Lung (tissue), 12 donors: ENCODE data around the gene CNTNAP2. TPM values are rescaled to one million over a fixed set of nuclear protein-coding genes. Genes with fewer than 3 reads are reported as not detected.

Source experiments
- ATAC-seq: fragments of 200-7000 bp; cut with Tn5 transposase; one replicate; pipeline ENCODE4 v1.9.1; 2020; ENCODE audit warnings: moderate number of reproducible peaks; ENCODE audit not compliant: insufficient read depth, low FRiP score
- DNase-seq, 3 donors: peaks; one replicate each; pipeline ENCODE4 v3.0.0-alpha.2; 2013 to 2017
- H3K27ac ChIP-seq, 2 donors: one replicate each; pipeline ENCODE4 v1.5.1; 2013; ENCODE audit warnings: mild to moderate bottlenecking in 2 of 2, moderate library complexity in 2 of 2, control low read depth in 1 of 2, inconsistent platforms in 1 of 2, low read depth in 1 of 2, low read length in 1 of 2
- H3K27me3 ChIP-seq, 3 donors: one replicate each; pipeline ENCODE4 v1.5.1; 2013; ENCODE audit warnings: low read length in 2 of 3; ENCODE audit not compliant: control insufficient read depth in 3 of 3, insufficient read depth in 3 of 3
- H3K36me3 ChIP-seq, 4 donors: one replicate each; pipeline ENCODE4 v1.5.1; 2013; ENCODE audit warnings: low read length in 4 of 4, mild to moderate bottlenecking in 1 of 4, moderate library complexity in 1 of 4; ENCODE audit not compliant: control insufficient read depth in 4 of 4, insufficient read depth in 4 of 4
- H3K4me1 ChIP-seq, 5 donors: one replicate each; pipeline ENCODE4 v1.5.1; 2013; ENCODE audit warnings: low read length in 5 of 5, mild to moderate bottlenecking in 2 of 5, moderate library complexity in 1 of 5; ENCODE audit not compliant: control insufficient read depth in 5 of 5, insufficient read depth in 5 of 5
- H3K4me3 ChIP-seq: one replicate; pipeline ENCODE4 v1.5.1; 2013; ENCODE audit warnings: mild to moderate bottlenecking, control low read depth, moderate library complexity
- H3K9ac ChIP-seq, 2 donors: one replicate each; pipeline ENCODE4 v1.5.1; 2013; ENCODE audit warnings: low read length in 2 of 2, control low read depth in 1 of 2; ENCODE audit not compliant: insufficient read depth in 1 of 2
- H3K9me3 ChIP-seq, 4 donors: one replicate each; pipeline ENCODE4 v1.5.1; 2013; ENCODE audit warnings: low read length in 3 of 4, mild to moderate bottlenecking in 1 of 4, moderate library complexity in 1 of 4; ENCODE audit not compliant: control insufficient read depth in 4 of 4, insufficient read depth in 3 of 4
- WGBS, 2 donors: extraction: QIAGEN DNeasy Blood & Tissue Kit; methylation state at CpG; one replicate each; pipeline ENCODE4 v1.1.7; 2013; 5-methylcytosine and 5-hydroxymethylcytosine counted together
- polyA plus RNA-seq, 2 donors: library from polyadenylated mRNA; stranded (reverse); fragments of 200-250 nt; gene quantifications; one replicate each; pipeline ENCODE4 v1.2.1, GENCODE V29; 2013
- total RNA-seq, 2 donors: library from RNA; depleted of rRNA in 1 of 2; stranded (reverse); fragments of >200 nt in 1 of 2; gene quantifications; one replicate each; pipeline ENCODE4 v1.2.1, GENCODE V29; 2014 to 2021
- TF ChIP-seq, protein P1 (sequence below): IDR thresholded peaks from 2 replicates; pipeline ENCODE4 v1.5.1; 2012; ENCODE audit warnings: mild to moderate bottlenecking; ENCODE audit errors: control extremely low read depth, extremely low read depth
- donor health status: control.
- donor health status: control.
- donor health status: Bipolar disorder and iron deficiency.
- donor health status: healthy.
- donor health status: DM: yes; HTN: yes; CAD: no.

The CNTNAP2 gene
- total and polyA plus RNA-seq, 4 donors: 0.18 to 45.3 (median 0.52) TPM

DNA sequence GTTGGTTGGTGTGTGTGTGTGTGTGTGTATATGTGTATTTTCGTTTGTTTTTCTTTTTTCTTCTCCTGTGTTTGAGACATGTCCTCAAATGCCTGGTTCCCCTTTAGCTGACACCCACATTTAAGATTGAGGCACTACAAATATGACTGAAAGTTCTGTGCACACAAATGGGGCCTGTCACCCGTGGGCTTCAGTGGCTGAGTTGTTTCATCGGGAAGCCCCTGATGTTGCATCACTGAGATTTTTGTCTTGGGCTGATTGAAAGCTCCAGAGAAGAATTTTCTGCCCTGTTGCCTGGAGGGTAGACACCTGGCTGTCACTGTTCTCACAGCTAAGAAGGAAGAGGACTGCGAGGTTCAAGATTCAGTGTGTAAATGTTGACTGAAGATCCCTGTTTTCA, 2190.2 kb downstream of the CNTNAP2 start:
- ATAC-seq: no peak

DNA sequence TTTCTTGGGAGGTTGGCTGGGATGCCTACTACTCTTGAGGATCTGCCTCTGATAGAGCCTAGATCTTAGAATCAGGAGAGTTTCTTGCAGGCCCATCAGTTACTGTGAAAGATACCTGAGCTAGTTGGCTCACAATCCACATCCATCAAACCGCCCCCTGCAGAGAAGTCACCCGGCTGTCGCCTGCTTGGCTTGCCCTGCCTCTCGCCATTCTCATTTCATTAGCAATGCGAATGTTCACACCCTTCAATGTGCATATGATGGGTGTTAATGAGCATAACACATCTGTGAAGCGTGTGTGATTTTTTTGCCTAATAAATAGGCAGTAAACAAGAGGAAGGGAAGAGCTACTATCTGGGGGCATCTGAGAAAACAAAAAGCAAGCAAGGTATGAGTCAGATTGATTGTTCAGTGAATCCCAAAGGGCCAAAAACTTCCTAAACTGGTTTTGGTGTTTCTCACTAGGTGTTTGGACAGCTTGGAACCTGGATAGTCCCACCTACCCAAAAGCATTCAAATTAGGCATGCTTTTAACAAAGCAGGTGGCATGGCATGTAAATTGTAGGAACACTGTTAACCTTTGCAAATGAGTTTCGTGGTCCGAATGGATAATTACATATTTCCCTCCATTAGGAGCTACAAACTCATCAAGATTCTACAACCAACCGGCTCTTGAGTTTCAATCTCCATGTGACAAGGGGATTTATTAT, 2201.7 kb downstream of the CNTNAP2 start:
- TF ChIP-seq, protein P1, sequence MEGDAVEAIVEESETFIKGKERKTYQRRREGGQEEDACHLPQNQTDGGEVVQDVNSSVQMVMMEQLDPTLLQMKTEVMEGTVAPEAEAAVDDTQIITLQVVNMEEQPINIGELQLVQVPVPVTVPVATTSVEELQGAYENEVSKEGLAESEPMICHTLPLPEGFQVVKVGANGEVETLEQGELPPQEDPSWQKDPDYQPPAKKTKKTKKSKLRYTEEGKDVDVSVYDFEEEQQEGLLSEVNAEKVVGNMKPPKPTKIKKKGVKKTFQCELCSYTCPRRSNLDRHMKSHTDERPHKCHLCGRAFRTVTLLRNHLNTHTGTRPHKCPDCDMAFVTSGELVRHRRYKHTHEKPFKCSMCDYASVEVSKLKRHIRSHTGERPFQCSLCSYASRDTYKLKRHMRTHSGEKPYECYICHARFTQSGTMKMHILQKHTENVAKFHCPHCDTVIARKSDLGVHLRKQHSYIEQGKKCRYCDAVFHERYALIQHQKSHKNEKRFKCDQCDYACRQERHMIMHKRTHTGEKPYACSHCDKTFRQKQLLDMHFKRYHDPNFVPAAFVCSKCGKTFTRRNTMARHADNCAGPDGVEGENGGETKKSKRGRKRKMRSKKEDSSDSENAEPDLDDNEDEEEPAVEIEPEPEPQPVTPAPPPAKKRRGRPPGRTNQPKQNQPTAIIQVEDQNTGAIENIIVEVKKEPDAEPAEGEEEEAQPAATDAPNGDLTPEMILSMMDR: no peak
- 81 to 87% methylated on average over 9 of the region's 9 CpGs for WGBS, 2 donors
- H3K4me1 ChIP-seq: no peaks in the 10 kb centered on the region
- no peaks in the 10 kb centered on the region for H3K36me3 ChIP-seq
- ATAC-seq (no peak), DNase-seq (no peak)
- H3K9ac ChIP-seq: no peak overlapping the region
- H3K27ac ChIP-seq: no peak overlapping the region
- peaks cover 0 to 4% (median 0%) of the 10 kb centered on the region in 4 donors for H3K9me3 ChIP-seq
- no peaks in the 10 kb centered on the region for H3K27me3 ChIP-seq
- no peak overlapping the region for H3K4me3 ChIP-seq

More for the DNA sequence above, 2190.2 kb downstream of the CNTNAP2 start:
- peaks cover 0 to 7% (median 3%) of the 10 kb centered on the region in 5 donors for H3K4me1 ChIP-seq
- WGBS, 2 donors: 70 to 78% methylated on average over 4 of the region's 4 CpGs
- TF ChIP-seq, protein P1: no peak
- H3K9ac ChIP-seq: no peak overlapping the region
- no peaks in the 10 kb centered on the region for H3K36me3 ChIP-seq
- H3K27me3 ChIP-seq: no peaks in the 10 kb centered on the region
- H3K4me3 ChIP-seq: no peak overlapping the region
- peaks cover 0 to 2% (median 0%) of the 10 kb centered on the region in 4 donors for H3K9me3 ChIP-seq
- H3K27ac ChIP-seq: no peak overlapping the region
- DNase-seq: no peak

DNA sequence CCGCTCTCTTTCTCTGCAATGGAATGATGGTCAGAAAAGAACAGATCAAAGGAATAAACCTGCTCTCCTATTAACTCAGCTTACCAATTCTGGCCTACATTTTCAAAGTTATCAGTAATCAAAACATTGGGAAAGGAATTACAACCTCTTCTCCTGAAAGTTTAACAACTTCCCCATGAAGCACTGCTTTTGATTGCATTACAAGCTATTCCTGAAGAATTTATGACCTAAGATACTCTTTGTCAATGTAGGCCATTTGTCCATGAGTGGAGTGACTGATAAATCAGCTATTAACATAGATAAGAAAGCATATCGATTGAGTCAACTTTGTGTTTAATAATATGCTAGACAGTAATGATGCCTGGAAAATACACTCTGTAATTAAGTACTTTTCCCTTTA, 2202.2 kb downstream of the CNTNAP2 start:
- Histone ChIP-seq H3K27ac (no peak overlapping the region), H3K4me1 (no peaks in the 10 kb centered on the region), H3K9me3 (peaks cover 0 to 3% (median 0%) of the 10 kb centered on the region in 4 donors), H3K9ac (no peak overlapping the region), H3K27me3 (no peaks in the 10 kb centered on the region), H3K36me3 (no peaks in the 10 kb centered on the region), H3K4me3 (no peak overlapping the region)
- WGBS, 2 donors: 63 to 72% methylated on average over 2 of the region's 2 CpGs
- TF ChIP-seq, protein P1: no peak
- DNase-seq (no peak), ATAC-seq (no peak)
